K562 (cell line): ENCODE data around the gene NAA40. TPM values are rescaled to one million over a fixed set of nuclear protein-coding genes. Genes with fewer than 3 reads are reported as not detected.
A peak's percentile ranks its signal among the peaks of the same experiment; 100 is the strongest.

Experiments used
- ATAC-seq: fragments of 200-7000 bp; cut with Tn5 transposase; 3 replicates; pipeline ENCODE4 v1.9.1; 2020; ENCODE audit warnings: moderate library complexity
- BruUV-seq: library from RNA; stranded (reverse); fragments of 400-500 nt; replicated peaks from 2 replicates; lab custom pipeline; 2021; lab: Mats Ljungman, UMichigan
- CTCF ChIA-PET: fragments of 300-600 bp; formaldehyde crosslinking; extraction: SDS; loops from one replicate; lab custom pipeline; 2021; ENCODE audit warnings: low intra/inter-chr PET ratio; lab: Yijun Ruan, JAX
- POLR2A ChIA-PET: fragments of 300-600, 350-650 bp; sonication (Branson Sonifier 250); formaldehyde crosslinking; extraction: SDS; loops from one replicate; lab custom pipeline; 2021; ENCODE audit warnings: antibody characterized with exemption, inconsistent platforms; lab: Yijun Ruan, JAX
- DNase-seq, 4 experiments: peaks; one replicate each; pipeline versions ENCODE4 v3.0.0 to v3.0.0-alpha.2; 2011 to 2018; ENCODE audit warnings: low spot score in 3 of 4, mixed read lengths in 3 of 4; ENCODE audit errors: extremely low read depth in 1 of 4
- FAIRE-seq: peaks from 2 replicates; lab custom pipeline; 2011; peaks lifted over from hg19 to GRCh38; lab: Jason Lieb, UNC
- H2AFZ ChIP-seq: 2 replicates; pipeline ENCODE4 v1.6.0; 2011; ENCODE audit warnings: low read depth, low read length, control low read depth, inconsistent platforms
- H3K27ac ChIP-seq: fragments of 200-600 bp; 3 replicates; pipeline ENCODE4 v1.8.0; 2011; ENCODE audit warnings: low read depth, mild to moderate bottlenecking, control low read depth, inconsistent platforms, low read length, moderate library complexity, mixed read lengths; ENCODE audit errors: extremely low read depth
- H3K27me3 ChIP-seq, 2 experiments: fragments of 300-600 bp in 1 of 2; 2 replicates in 1 of 2; 3 replicates in 1 of 2; pipeline versions ENCODE4 v1.6.0 to v1.8.0; 2011; ENCODE audit warnings: inconsistent platforms in 2 of 2, low read length in 2 of 2, mild to moderate bottlenecking in 1 of 2, mixed read lengths in 1 of 2, moderate library complexity in 1 of 2; ENCODE audit not compliant: control insufficient read depth in 2 of 2, insufficient read depth in 2 of 2
- H3K36me3 ChIP-seq: fragments of 300-600 bp; 3 replicates; pipeline ENCODE4 v1.8.0; 2011; ENCODE audit warnings: mild to moderate bottlenecking, low read length, inconsistent platforms; ENCODE audit not compliant: control insufficient read depth, insufficient read depth
- H3K4me1 ChIP-seq, 2 experiments: fragments of 200-600 bp in 1 of 2; replicated peaks in 1 of 2; 2 replicates in 1 of 2; 3 replicates in 1 of 2; pipeline versions ENCODE4 v1.5.1 to v1.8.0; 2011; ENCODE audit warnings: inconsistent platforms in 2 of 2, low read length in 2 of 2, mild to moderate bottlenecking in 1 of 2, mixed read lengths in 1 of 2, moderate library complexity in 1 of 2; ENCODE audit not compliant: control insufficient read depth in 2 of 2, insufficient read depth in 2 of 2
- H3K4me2 ChIP-seq: 2 replicates; pipeline ENCODE4 v1.6.1; 2011; ENCODE audit warnings: low read length, control low read depth, inconsistent platforms, mixed read lengths; ENCODE audit not compliant: insufficient read depth
- H3K4me3 ChIP-seq: fragments of 200-600 bp; sonication (generic), shearing (Covaris generic); 2 replicates; pipeline ENCODE4 v1.5.1; 2016; ENCODE audit warnings: control low read depth, inconsistent platforms
- H3K79me2 ChIP-seq: fragments of 200-600 bp; 3 replicates; pipeline ENCODE4 v1.8.0; 2011; ENCODE audit warnings: low read length, inconsistent platforms; ENCODE audit not compliant: control insufficient read depth, insufficient read depth
- H3K9ac ChIP-seq, 2 experiments: 2 replicates each; pipeline versions ENCODE4 v1.6.0 to v1.6.1; 2011; ENCODE audit warnings: low read depth in 2 of 2, low read length in 2 of 2, control low read depth in 1 of 2, inconsistent platforms in 1 of 2, mild to moderate bottlenecking in 1 of 2, mixed read lengths in 1 of 2; ENCODE audit not compliant: insufficient read depth in 1 of 2
- H3K9me1 ChIP-seq: one replicate; pipeline ENCODE4 v1.6.0; 2011; ENCODE audit warnings: inconsistent platforms, mild to moderate bottlenecking, low read length, moderate library complexity; ENCODE audit not compliant: control insufficient read depth, insufficient read depth
- H3K9me3 ChIP-seq: replicated peaks from 2 replicates; pipeline ENCODE4 v1.5.1; 2011; ENCODE audit warnings: low read depth, low read length, inconsistent platforms; ENCODE audit not compliant: control insufficient read depth, insufficient read depth
- H4K20me1 ChIP-seq: replicated peaks from 2 replicates; pipeline ENCODE4 v1.6.1; 2011; ENCODE audit warnings: low read length, inconsistent platforms, mixed read lengths; ENCODE audit not compliant: control insufficient read depth, insufficient read depth
- POLR2G ChIP-seq: fragments of 200-400 bp; formaldehyde crosslinking; IDR thresholded peaks from 2 replicates; pipeline ENCODE4 v1.6.1; 2017; ENCODE audit warnings: low read depth, mild to moderate bottlenecking, antibody characterized with exemption, low read length, moderate library complexity
- WGBS: fragments of 100-300 bp; shearing (Covaris generic); methylation state at CpG from one replicate; pipeline ENCODE4 v1.1.6; 2016; ENCODE audit warnings: low coverage, mixed read lengths; ENCODE audit not compliant: insufficient coverage; ENCODE audit errors: missing lambda C conversion rate; 5-methylcytosine and 5-hydroxymethylcytosine counted together
- in situ Hi-C: fragments of 300-500 bp; cut with MboI; formaldehyde crosslinking; loops from 4 replicates; pipeline ENCODE4 v1.15.0; 2018; ENCODE audit warnings: inconsistent platforms, mixed read lengths
- intact Hi-C: fragments of 100-400 bp; cut with micrococcal nuclease; formaldehyde crosslinking; loops from 2 replicates; pipeline ENCODE4 v1.14.2; 2022
- polyA plus RNA-seq, 8 experiments: library from polyadenylated mRNA; depleted of rRNA in 4 of 8; stranded (reverse) in 5 of 8; unstranded in 3 of 8; fragments of >200 nt; fragmentation: Nextera tagmentation in 2 of 8; fragmentation: Illumina TruSeq in 1 of 8; extraction: Ambion mirVana in 2 of 8; extraction: Trizol in 1 of 8; gene quantifications; 2 replicates each; pipeline versions ENCODE4 v1.2.1 to v1.2.3, GENCODE V29; 2011 to 2014; ENCODE audit warnings: inconsistent platforms in 1 of 8, missing spikeins in 1 of 8
- total RNA-seq, 7 experiments: library from RNA; depleted of rRNA in 6 of 7; stranded (reverse); fragments of >200 nt in 6 of 7; fragmentation: Illumina TruSeq in 2 of 7; extraction: Trizol in 2 of 7; gene quantifications; 2 replicates each; pipeline versions ENCODE4 v1.2.1 to v1.2.3, GENCODE V29; 2011 to 2021; ENCODE audit warnings: low replicate concordance in 1 of 7
- TF ChIP-seq, protein P1 (sequence below), 2 experiments: IDR thresholded peaks; 2 replicates each; pipeline ENCODE4 v1.6.1; 2012; ENCODE audit warnings: improper control_type of control experiment in 2 of 2, low read depth in 2 of 2, low read length in 2 of 2, borderline replicate concordance in 1 of 2
- TF ChIP-seq, protein P2 (sequence below): fragments of 450-650 bp; IDR thresholded peaks from 2 replicates; pipeline ENCODE4 v1.6.1; 2016; ENCODE audit warnings: low read depth, mild to moderate bottlenecking, moderate library complexity
- TF ChIP-seq, protein P3 (sequence below): fragments of 450-650 bp; IDR thresholded peaks from 2 replicates; pipeline ENCODE4 v1.6.1; 2018; ENCODE audit not compliant: partially characterized antibody
- TF ChIP-seq, protein P4 (sequence below), 2 experiments: fragments of 150-350 bp in 1 of 2; IDR thresholded peaks; 2 replicates each; pipeline ENCODE4 v1.6.1; 2012 to 2016; ENCODE audit warnings: low read depth in 2 of 2, low read length in 2 of 2, mild to moderate bottlenecking in 1 of 2, moderate library complexity in 1 of 2

NAA40 gene
- total and polyA plus RNA-seq, 9 of the 15 experiments (the other 6 are each of a cell fraction or from before 2014, with no cell fraction given) = 6.2 to 39.0 (median 23.1) TPM

DNA sequence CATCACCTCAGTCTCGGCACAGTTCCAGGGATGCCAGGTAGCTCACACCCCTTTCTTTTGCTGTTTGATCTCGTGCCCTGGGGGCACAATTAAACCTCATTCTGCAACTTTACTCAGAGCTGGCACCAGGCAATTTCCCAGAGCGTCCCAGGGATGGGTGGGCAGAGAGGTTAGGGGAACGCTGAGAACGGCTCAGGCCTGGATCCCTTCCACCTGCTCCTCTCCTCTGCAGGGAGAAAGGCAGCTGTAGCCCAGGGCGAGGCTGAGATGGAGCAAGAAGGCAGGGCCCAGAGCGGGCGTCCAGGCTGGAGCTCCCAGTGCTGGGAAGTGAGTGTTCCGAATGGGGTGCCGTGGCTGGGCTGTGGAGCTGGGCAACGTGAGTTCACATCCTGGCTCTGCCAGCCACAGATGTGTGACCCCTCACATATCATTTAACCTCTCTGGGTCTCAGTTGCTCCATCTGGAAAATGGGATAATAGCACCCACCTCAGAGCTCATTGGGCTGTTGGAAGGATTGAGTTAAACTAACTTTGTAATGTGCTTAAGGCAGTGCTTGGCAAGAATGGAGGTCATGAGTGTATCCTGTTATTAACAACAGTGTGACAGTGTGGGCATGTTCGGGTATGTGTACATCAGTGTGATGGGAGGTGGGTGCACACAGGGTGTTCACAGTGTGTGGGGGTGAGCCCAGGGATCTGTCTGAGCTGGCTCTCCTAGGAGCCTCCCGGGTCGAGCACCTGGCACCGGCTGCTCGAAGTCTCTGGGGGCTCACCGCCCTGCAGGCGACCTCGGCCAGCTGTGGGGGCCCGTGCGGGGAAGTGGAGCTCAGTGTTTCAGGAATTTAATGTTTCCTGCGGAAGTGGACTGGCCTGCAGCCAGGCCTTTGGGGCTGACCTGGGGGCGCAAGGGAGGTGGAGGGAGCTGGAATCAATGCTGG, 63.0 kb downstream of the NAA40 start (continued):
- TF ChIP-seq, protein P1, sequence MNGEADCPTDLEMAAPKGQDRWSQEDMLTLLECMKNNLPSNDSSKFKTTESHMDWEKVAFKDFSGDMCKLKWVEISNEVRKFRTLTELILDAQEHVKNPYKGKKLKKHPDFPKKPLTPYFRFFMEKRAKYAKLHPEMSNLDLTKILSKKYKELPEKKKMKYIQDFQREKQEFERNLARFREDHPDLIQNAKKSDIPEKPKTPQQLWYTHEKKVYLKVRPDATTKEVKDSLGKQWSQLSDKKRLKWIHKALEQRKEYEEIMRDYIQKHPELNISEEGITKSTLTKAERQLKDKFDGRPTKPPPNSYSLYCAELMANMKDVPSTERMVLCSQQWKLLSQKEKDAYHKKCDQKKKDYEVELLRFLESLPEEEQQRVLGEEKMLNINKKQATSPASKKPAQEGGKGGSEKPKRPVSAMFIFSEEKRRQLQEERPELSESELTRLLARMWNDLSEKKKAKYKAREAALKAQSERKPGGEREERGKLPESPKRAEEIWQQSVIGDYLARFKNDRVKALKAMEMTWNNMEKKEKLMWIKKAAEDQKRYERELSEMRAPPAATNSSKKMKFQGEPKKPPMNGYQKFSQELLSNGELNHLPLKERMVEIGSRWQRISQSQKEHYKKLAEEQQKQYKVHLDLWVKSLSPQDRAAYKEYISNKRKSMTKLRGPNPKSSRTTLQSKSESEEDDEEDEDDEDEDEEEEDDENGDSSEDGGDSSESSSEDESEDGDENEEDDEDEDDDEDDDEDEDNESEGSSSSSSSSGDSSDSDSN (IDR thresholded peaks at IDR 0.05; ENCODE audit: borderline replicate concordance in 1 of 2, low read depth in 2 of 2, low read length in 2 of 2) = no peak

DNA sequence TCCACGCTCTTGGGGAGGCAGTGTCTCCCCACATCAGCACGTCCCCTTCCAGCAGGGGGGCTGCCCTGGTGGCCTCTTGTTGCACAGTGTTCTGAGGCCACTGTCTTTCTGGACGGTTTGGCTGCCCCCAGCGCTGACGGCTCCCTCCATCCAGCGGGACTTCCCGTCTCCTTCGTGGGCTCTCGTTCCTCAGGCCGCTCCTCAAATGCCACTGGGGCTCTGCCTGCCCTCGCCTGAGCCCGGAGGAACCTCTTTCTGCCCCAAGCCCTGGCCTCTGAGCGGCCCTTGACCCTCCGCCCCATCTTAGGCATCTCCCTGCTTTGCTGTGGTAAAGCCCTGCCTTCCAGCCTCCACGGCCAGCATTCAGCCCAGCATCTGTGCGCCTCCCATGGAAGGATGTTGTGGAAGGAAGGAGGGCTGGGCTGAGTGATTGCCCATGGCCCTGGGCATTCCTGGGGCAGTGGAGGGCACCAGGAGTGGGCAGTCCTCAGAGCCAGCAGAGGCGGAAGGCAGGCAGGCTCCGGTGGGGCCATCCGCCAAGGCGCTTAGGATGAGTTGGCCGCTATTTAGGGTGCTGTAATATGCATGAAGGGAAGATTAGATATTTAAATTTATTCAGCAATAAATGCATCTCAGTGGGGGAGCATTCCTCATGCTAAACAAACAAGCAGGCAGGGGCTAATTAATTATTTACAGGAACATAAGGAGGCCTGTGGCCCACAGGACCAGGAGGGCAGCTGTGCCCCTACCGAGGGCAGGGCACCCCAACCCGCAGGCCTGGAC, 65.2 kb downstream of the NAA40 start:
- Histone ChIP-seq H2AFZ (no peak overlapping the region), H3K4me1 (peaks cover 16 to 77% of the 10 kb centered on the region in 2 experiments), H4K20me1 (peaks cover 51% of the 10 kb centered on the region), H3K9ac (no peak overlapping the region), H3K4me2 (no peak overlapping the region), H3K9me3 (no peaks in the 10 kb centered on the region), H3K27ac (no peak overlapping the region), H3K9me1 (peaks cover 16% of the 10 kb centered on the region), H3K27me3 (no peaks in the 10 kb centered on the region), H3K36me3 (peaks cover 20% of the 10 kb centered on the region; the same call in 2 of the 3 replicates), H3K4me3 (no peak overlapping the region), H3K79me2 (no peaks in the 10 kb centered on the region)
- no peak for DNase-seq
- no peak for ATAC-seq
- intact Hi-C loops = loop anchor here (10.0 kb wide), 2 partner anchors 91 to 141 kb away; no protein-coding TSS in a partner anchor
- in situ Hi-C loops = no loop called here
- POLR2A ChIA-PET = no interaction called here
- FAIRE-seq = no peak
- WGBS = 77% methylated on average over 22 of the region's 23 CpGs
- CTCF ChIA-PET = no interaction called here
- no TSS peak for BruUV-seq
- TF ChIP-seq, protein P2, sequence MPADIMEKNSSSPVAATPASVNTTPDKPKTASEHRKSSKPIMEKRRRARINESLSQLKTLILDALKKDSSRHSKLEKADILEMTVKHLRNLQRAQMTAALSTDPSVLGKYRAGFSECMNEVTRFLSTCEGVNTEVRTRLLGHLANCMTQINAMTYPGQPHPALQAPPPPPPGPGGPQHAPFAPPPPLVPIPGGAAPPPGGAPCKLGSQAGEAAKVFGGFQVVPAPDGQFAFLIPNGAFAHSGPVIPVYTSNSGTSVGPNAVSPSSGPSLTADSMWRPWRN = no peak
- TF ChIP-seq, protein P3, sequence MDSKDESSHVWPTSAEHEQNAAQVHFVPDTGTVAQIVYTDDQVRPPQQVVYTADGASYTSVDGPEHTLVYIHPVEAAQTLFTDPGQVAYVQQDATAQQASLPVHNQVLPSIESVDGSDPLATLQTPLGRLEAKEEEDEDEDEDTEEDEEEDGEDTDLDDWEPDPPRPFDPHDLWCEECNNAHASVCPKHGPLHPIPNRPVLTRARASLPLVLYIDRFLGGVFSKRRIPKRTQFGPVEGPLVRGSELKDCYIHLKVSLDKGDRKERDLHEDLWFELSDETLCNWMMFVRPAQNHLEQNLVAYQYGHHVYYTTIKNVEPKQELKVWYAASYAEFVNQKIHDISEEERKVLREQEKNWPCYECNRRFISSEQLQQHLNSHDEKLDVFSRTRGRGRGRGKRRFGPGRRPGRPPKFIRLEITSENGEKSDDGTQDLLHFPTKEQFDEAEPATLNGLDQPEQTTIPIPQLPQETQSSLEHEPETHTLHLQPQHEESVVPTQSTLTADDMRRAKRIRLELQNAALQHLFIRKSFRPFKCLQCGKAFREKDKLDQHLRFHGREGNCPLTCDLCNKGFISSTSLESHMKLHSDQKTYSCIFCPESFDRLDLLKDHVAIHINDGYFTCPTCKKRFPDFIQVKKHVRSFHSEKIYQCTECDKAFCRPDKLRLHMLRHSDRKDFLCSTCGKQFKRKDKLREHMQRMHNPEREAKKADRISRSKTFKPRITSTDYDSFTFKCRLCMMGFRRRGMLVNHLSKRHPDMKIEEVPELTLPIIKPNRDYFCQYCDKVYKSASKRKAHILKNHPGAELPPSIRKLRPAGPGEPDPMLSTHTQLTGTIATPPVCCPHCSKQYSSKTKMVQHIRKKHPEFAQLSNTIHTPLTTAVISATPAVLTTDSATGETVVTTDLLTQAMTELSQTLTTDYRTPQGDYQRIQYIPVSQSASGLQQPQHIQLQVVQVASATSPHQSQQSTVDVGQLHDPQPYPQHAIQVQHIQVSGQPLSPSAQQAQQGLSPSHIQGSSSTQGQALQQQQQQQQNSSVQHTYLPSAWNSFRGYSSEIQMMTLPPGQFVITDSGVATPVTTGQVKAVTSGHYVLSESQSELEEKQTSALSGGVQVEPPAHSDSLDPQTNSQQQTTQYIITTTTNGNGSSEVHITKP = no peak
- peak; percentile 38; the same call in 1 of the 2 replicates for TF ChIP-seq POLR2G
- TF ChIP-seq, protein P4, sequence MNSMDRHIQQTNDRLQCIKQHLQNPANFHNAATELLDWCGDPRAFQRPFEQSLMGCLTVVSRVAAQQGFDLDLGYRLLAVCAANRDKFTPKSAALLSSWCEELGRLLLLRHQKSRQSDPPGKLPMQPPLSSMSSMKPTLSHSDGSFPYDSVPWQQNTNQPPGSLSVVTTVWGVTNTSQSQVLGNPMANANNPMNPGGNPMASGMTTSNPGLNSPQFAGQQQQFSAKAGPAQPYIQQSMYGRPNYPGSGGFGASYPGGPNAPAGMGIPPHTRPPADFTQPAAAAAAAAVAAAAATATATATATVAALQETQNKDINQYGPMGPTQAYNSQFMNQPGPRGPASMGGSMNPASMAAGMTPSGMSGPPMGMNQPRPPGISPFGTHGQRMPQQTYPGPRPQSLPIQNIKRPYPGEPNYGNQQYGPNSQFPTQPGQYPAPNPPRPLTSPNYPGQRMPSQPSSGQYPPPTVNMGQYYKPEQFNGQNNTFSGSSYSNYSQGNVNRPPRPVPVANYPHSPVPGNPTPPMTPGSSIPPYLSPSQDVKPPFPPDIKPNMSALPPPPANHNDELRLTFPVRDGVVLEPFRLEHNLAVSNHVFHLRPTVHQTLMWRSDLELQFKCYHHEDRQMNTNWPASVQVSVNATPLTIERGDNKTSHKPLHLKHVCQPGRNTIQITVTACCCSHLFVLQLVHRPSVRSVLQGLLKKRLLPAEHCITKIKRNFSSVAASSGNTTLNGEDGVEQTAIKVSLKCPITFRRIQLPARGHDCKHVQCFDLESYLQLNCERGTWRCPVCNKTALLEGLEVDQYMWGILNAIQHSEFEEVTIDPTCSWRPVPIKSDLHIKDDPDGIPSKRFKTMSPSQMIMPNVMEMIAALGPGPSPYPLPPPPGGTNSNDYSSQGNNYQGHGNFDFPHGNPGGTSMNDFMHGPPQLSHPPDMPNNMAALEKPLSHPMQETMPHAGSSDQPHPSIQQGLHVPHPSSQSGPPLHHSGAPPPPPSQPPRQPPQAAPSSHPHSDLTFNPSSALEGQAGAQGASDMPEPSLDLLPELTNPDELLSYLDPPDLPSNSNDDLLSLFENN (IDR thresholded peaks at IDR 0.05; ENCODE audit: low read depth in 2 of 2, low read length in 2 of 2) = no peak
